ENCODE data around the gene HES3.

DNA sequence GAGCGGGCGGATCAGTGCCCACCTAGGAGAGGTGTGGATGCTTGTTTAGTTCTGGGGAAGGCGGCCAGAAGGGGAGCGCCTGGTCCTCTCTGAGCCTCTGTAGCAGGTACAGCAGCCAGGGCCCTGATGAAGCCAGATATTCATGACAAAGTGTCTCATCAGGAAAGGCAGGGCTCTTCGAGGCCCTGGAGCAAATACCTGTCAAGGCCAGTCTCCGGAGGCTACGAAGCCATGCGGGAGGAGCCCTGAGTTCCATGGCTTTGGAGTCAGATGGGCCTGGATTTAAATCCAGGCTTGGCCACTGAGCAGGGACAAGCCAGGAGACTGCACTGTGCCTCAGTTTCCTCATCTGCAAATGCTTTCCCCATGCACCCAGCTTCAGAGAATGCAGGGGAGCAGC lies 42.3 kb downstream of the HES3 start:
- TF ChIP-seq CTCF (IDR thresholded peaks at IDR 0.05): no peak
- TF ChIP-seq GABPA (IDR thresholded peaks at IDR 0.05; ENCODE audit: low read depth): no peak
- TF ChIP-seq EZH2phosphoT487 (IDR thresholded peaks at IDR 0.05; ENCODE audit: borderline replicate concordance, low read depth): no peak
- no peak for TF ChIP-seq JUND (IDR thresholded peaks at IDR 0.05)
- TF ChIP-seq POLR2AphosphoS5 (IDR thresholded peaks at IDR 0.05; ENCODE audit: low read depth, low read length): no peak
- TF ChIP-seq RXRA (IDR thresholded peaks at IDR 0.05; ENCODE audit: borderline replicate concordance, low read depth): no peak
